BJ (cell line): ENCODE data around the gene SORD. TPM values are rescaled to one million over a fixed set of nuclear protein-coding genes. Genes with fewer than 3 reads are reported as not detected.
"Not testable (repeated sequence)": the region's sequence is repeated elsewhere in the genome, so short reads cannot be mapped to it uniquely, and the experiment has no call there.

ENCODE experiments used
- CTCF ChIA-PET: fragments of 350-600 bp; formaldehyde crosslinking; extraction: SDS; loops from one replicate; lab custom pipeline; 2021; ENCODE audit warnings: antibody characterized with exemption, inconsistent platforms; lab: Yijun Ruan, JAX
- POLR2A ChIA-PET: fragments of 300-600 bp; sonication (Branson Sonifier 250); formaldehyde crosslinking; extraction: SDS; loops from one replicate; lab custom pipeline; 2021; ENCODE audit warnings: antibody characterized with exemption; lab: Charles Lee
- DNase-seq: peaks from one replicate; pipeline ENCODE4 v3.0.0-alpha.2; 2011; ENCODE audit warnings: low read depth
- H3K27me3 ChIP-seq: 2 replicates; pipeline ENCODE4 v1.6.0; 2011; ENCODE audit warnings: low read length; ENCODE audit not compliant: control insufficient read depth, insufficient read depth
- H3K36me3 ChIP-seq: 2 replicates; pipeline ENCODE4 v1.5.1; 2011; ENCODE audit warnings: low read length; ENCODE audit not compliant: control insufficient read depth, insufficient read depth
- H3K4me3 ChIP-seq: 2 replicates; pipeline ENCODE4 v1.5.1; 2011; ENCODE audit warnings: low read depth, mild to moderate bottlenecking, control low read depth, low read length
- CTCF ChIP-seq: IDR thresholded peaks from 2 replicates; pipeline ENCODE4 v1.5.1; 2011; ENCODE audit warnings: low read depth, mild to moderate bottlenecking, control low read depth, inconsistent platforms, low read length, moderate library complexity; ENCODE audit not compliant: insufficient read depth
- polyA plus RNA-seq: library from polyadenylated mRNA; depleted of rRNA; stranded (reverse); fragments of >200 nt; gene quantifications from 2 replicates; pipeline ENCODE4 v1.2.3, GENCODE V29; 2011

The SORD gene
- polyA plus RNA-seq, 1 experiment: 30.4 TPM

GRCh38 chr15:45102226-45102625, 79.2 kb downstream of the SORD start:
- Histone ChIP-seq H3K27me3 (peaks cover 4% of the 10 kb centered on the region), H3K36me3 (no peaks in the 10 kb centered on the region), H3K4me3 (no peak overlapping the region)
- ChIA-PET POLR2A (no interaction called here), CTCF (interaction anchor here (3.3 kb wide), 1 partner anchor 16 kb away, joined by 12 read pairs; no protein-coding TSS in a partner anchor)
- no peak for TF ChIP-seq CTCF
- no peak for DNase-seq

- POLR2A ChIA-PET, DNase-seq, H3K36me3 ChIP-seq, H3K4me3 ChIP-seq, H3K27me3 ChIP-seq: not testable (repeated sequence)
- CTCF ChIA-PET: interaction anchor here (3.0 kb wide), 1 partner anchor 14 kb away, joined by 15 read pairs; no protein-coding TSS in a partner anchor
Measured at GRCh38 chr15:45104170-45104569, 81.2 kb downstream of the SORD start.

GRCh38 chr15:45105586-45105985, 82.6 kb downstream of the SORD start:
- no peak for TF ChIP-seq CTCF
- CTCF ChIA-PET: interaction anchor here (3.0 kb wide), 1 partner anchor 13 kb away, joined by 15 read pairs; no protein-coding TSS in a partner anchor
- Histone ChIP-seq H3K36me3 (no peaks in the 10 kb centered on the region), H3K27me3 (peaks cover 14% of the 10 kb centered on the region), H3K4me3 (no peak overlapping the region)
- POLR2A ChIA-PET: no interaction called here
- DNase-seq: no peak

GRCh38 chr15:45106002-45106790, 83.2 kb downstream of the SORD start:
- no peak for DNase-seq
- H3K36me3 ChIP-seq: no peaks in the 10 kb centered on the region
- no peak overlapping the region for H3K4me3 ChIP-seq
- ChIA-PET CTCF (interaction anchor here (3.0 kb wide), 1 partner anchor 12 kb away, joined by 15 read pairs; no protein-coding TSS in a partner anchor), POLR2A (no interaction called here)
- peaks cover 14% of the 10 kb centered on the region for H3K27me3 ChIP-seq
- no peak for TF ChIP-seq CTCF

GRCh38 chr15:45107941-45108630, 85.1 kb downstream of the SORD start:
- TF ChIP-seq CTCF: no peak
- POLR2A ChIA-PET: no interaction called here
- Histone ChIP-seq H3K36me3 (no peaks in the 10 kb centered on the region), H3K4me3 (no peak overlapping the region), H3K27me3 (peaks cover 27% of the 10 kb centered on the region)
- no peak for DNase-seq
- CTCF ChIA-PET: interaction anchor here (1.2 kb wide), 1 partner anchor 10 kb away, joined by 4 read pairs; no protein-coding TSS in a partner anchor
